Spleen (tissue), 11 donors: ENCODE results near the gene CNTROB. TPM values are rescaled to one million over a fixed set of nuclear protein-coding genes. Genes with fewer than 3 reads are reported as not detected.

Experiments
- DNase-seq: peaks from one replicate; pipeline ENCODE4 v3.0.0-alpha.2; 2020
- H3K27ac ChIP-seq, 8 donors: fragments of 200-600 bp; sonication (generic) in 7 of 8; 1 replicate in 4 of 8; 2 replicates in 4 of 8; pipeline versions ENCODE4 v1.5.0 to v1.8.0; 2016 to 2021; ENCODE audit warnings: inconsistent platforms in 4 of 8, mild to moderate bottlenecking in 4 of 8, moderate library complexity in 1 of 8
- H3K27me3 ChIP-seq, 7 donors: fragments of 200-600 bp; sonication (generic) in 6 of 7; replicated peaks in 1 of 7; 1 replicate in 4 of 7; 2 replicates in 3 of 7; pipeline versions ENCODE4 v1.5.0 to v1.8.0; 2016 to 2021; ENCODE audit warnings: inconsistent platforms in 3 of 7, mild to moderate bottlenecking in 1 of 7
- H3K36me3 ChIP-seq, 6 donors: fragments of 200-600 bp; sonication (generic) in 5 of 6; 1 replicate in 4 of 6; 2 replicates in 2 of 6; pipeline versions ENCODE4 v1.5.0 to v1.8.0; 2016 to 2021; ENCODE audit warnings: inconsistent platforms in 2 of 6
- H3K4me1 ChIP-seq, 6 donors: fragments of 200-600 bp; sonication (generic) in 5 of 6; 1 replicate in 3 of 6; 2 replicates in 3 of 6; pipeline versions ENCODE4 v1.5.0 to v1.8.0; 2016 to 2021; ENCODE audit warnings: inconsistent platforms in 3 of 6
- H3K4me3 ChIP-seq, 8 donors: fragments of 200-600 bp; sonication (generic) in 7 of 8; 1 replicate in 4 of 8; 2 replicates in 4 of 8; pipeline versions ENCODE4 v1.5.0 to v1.8.0; 2016 to 2021; ENCODE audit warnings: inconsistent platforms in 4 of 8, mild to moderate bottlenecking in 4 of 8, moderate library complexity in 2 of 8
- H3K9me3 ChIP-seq, 8 donors: fragments of 200-600 bp; sonication (generic) in 7 of 8; 1 replicate in 4 of 8; 2 replicates in 4 of 8; pipeline versions ENCODE4 v1.5.0 to v1.8.0; 2016 to 2021; ENCODE audit warnings: inconsistent platforms in 4 of 8
- POLR2A ChIP-seq, 3 donors: fragments of 450-650 bp; IDR thresholded peaks; one replicate each; pipeline ENCODE4 v1.5.1; 2017; ENCODE audit warnings: antibody characterized with exemption in 3 of 3, mild to moderate bottlenecking in 1 of 3
- POLR2AphosphoS5 ChIP-seq, 3 donors: sonication (generic); formaldehyde crosslinking; IDR thresholded peaks; one replicate each; pipeline ENCODE4 v1.5.1; 2017; ENCODE audit warnings: antibody characterized with exemption in 3 of 3
- WGBS, 5 donors: extraction: QIAGEN DNeasy Blood & Tissue Kit in 3 of 5; methylation state at CpG; one replicate each; pipeline versions ENCODE4 v1.1.5 to v1.1.7; 2013 to 2018; 5-methylcytosine and 5-hydroxymethylcytosine counted together
- intact Hi-C: fragments of 100-400 bp; cut with DNase I; formaldehyde crosslinking; loops from one replicate; pipeline ENCODE4 v1.15.0; 2023; ENCODE audit warnings: low total_unique reads
- polyA plus RNA-seq, 3 donors: library from polyadenylated mRNA; stranded (reverse); fragments of 200-250 nt; gene quantifications; one replicate each; pipeline ENCODE4 v1.2.1, GENCODE V29; 2013
- total RNA-seq, 7 donors: library from RNA; depleted of rRNA in 3 of 7; stranded (reverse); fragments of >200 nt in 3 of 7; fragmentation: NEBNext Ultra II Directional in 4 of 7; extraction: Animal tissue kit (Norgen Biotek cat#: 25700) in 4 of 7; gene quantifications; one replicate each; pipeline versions ENCODE4 v1.1.0 to v1.2.1, GENCODE V29; 2016 to 2021
- TF ChIP-seq, protein P1 (sequence below), 11 experiments: fragments of 200-600 bp in 7 of 11; fragments of 450-650 bp in 4 of 11; sonication (generic) in 4 of 11; IDR thresholded peaks in 8 of 11; conservative IDR thresholded peaks in 3 of 11; 1 replicate in 7 of 11; 2 replicates in 4 of 11; pipeline versions ENCODE4 v1.4.0 to v1.8.0; 2016 to 2021; ENCODE audit warnings: antibody characterized with exemption in 11 of 11, inconsistent platforms in 4 of 11, mild to moderate bottlenecking in 1 of 11
- donor health status: healthy with polysubstance abuse.
- donor health status: DM: no; HTN: no; CAD: no; lungs with moderate emphysema.
- donor health status: DM: no; HTN: no; CAD: no.
- donor health status: Bipolar disorder and iron deficiency.
- donor health status: healthy.
- donor health status: DM: no; HTN: no; CAD: no.
- donor health status: DM: yes; HTN: yes; CAD: no.

Gene CNTROB
- total and polyA plus RNA-seq, 10 donors = 19.6 to 27.1 (median 24.7) TPM

DNA sequence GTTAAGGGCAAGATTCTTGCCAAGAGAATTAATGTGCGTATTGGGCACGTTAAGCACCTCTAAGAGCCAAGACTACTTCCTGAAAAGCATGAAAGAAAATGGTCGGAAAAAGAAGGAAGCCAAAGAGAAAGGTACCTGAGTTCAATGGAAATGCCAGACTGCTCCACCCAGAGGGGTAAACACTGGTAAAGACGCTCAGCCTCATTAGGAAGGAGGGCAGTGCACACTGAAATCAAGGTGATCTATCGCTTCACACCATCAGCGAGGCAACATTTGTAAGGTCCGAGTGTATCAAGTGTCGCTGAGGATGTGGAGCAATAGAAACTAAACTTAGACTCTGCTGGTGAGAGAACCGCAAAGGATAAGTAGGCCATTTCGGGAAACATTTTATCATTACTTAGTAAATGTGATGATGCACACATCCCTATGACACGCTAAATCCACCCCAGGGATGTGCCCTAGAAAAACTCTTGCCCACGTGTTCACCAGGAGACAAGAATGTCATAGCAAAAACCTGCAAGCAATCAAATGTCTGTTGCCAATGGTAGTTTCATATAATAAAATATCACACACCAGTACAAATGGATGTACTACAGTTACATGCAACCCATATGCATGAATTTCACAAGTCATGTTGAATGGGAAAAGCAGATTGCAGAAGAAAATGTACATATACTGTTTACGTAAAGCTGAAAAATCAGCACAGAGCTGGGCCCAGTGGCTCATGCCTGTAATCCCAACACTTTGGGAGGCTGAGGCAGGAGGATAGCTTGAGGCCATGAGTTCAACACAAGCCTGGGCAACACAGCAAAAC is 23.6 kb downstream of the CNTROB start:
- TF ChIP-seq, protein P1, sequence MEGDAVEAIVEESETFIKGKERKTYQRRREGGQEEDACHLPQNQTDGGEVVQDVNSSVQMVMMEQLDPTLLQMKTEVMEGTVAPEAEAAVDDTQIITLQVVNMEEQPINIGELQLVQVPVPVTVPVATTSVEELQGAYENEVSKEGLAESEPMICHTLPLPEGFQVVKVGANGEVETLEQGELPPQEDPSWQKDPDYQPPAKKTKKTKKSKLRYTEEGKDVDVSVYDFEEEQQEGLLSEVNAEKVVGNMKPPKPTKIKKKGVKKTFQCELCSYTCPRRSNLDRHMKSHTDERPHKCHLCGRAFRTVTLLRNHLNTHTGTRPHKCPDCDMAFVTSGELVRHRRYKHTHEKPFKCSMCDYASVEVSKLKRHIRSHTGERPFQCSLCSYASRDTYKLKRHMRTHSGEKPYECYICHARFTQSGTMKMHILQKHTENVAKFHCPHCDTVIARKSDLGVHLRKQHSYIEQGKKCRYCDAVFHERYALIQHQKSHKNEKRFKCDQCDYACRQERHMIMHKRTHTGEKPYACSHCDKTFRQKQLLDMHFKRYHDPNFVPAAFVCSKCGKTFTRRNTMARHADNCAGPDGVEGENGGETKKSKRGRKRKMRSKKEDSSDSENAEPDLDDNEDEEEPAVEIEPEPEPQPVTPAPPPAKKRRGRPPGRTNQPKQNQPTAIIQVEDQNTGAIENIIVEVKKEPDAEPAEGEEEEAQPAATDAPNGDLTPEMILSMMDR (IDR thresholded peaks at IDR 0.05 in 8 of 11, conservative IDR thresholded peaks at IDR 0.05 in 3 of 11) = no peak
- no peak for TF ChIP-seq POLR2AphosphoS5 (IDR thresholded peaks at IDR 0.05)
- TF ChIP-seq POLR2A (IDR thresholded peaks at IDR 0.05) = no peak
- Histone ChIP-seq H3K27me3 (peaks cover 0 to 9% (median 3%) of the 10 kb centered on the region in 7 donors), H3K9me3 (no peaks in the 10 kb centered on the region), H3K36me3 (no peaks in the 10 kb centered on the region), H3K4me1 (peaks cover 0 to 23% (median 0%) of the 10 kb centered on the region in 6 donors), H3K4me3 (no peak overlapping the region), H3K27ac (no peak overlapping the region)
- no peak for DNase-seq
- intact Hi-C loops = no loop called here
- WGBS, 5 donors = 77 to 89% (median 79%) methylated on average over 13 of the region's 13 CpGs

DNA sequence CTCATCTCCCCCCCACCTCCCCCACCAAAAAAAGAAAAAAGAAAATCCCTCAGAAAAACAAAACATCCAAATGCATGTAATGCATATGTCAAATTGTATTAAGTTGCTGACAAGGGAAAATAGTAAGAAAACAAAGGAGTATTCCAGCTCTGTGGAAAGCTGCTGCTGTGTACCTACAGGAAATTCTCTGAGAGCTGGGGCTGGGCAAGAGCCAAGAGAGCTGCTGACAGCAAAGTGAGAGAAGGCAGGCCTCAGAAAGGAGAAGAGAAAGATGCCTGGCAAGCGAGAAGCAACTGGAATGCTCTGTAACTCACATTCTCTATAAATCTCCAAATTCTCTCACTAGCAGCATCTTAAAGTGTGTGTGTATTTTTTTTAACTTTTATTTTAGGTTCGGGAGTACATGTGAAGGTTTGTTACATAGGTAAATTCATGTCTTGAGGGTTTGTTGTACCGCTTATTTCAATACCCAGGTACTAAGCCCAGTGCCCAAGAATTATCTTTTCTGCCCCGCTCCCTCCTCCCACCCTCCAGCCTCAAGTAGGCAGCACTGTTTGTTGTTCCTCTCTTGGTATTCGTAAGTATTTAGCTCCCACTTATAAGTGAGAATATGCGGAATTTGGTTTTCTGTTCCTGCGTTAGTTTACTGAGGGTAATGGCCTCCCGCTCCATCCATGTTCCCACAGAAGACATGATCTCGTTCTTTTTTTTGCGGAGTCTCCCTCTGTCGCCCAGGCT is 24.4 kb downstream of the CNTROB start:
- H3K4me3 ChIP-seq = no peak overlapping the region
- TF ChIP-seq, protein P1 (IDR thresholded peaks at IDR 0.05 in 8 of 11, conservative IDR thresholded peaks at IDR 0.05 in 3 of 11) = no peak
- TF ChIP-seq POLR2A (IDR thresholded peaks at IDR 0.05) (no peak), POLR2AphosphoS5 (IDR thresholded peaks at IDR 0.05) (no peak)
- peaks cover 0 to 16% (median 5%) of the 10 kb centered on the region in 7 donors for H3K27me3 ChIP-seq
- no peak for DNase-seq
- H3K36me3 ChIP-seq = no peaks in the 10 kb centered on the region
- intact Hi-C loops = no loop called here
- H3K27ac ChIP-seq = no peak overlapping the region
- H3K4me1 ChIP-seq = peaks cover 0 to 17% (median 0%) of the 10 kb centered on the region in 6 donors
- WGBS, 5 donors = 74 to 91% (median 83%) methylated on average over 11 of the region's 11 CpGs
- no peaks in the 10 kb centered on the region for H3K9me3 ChIP-seq

DNA sequence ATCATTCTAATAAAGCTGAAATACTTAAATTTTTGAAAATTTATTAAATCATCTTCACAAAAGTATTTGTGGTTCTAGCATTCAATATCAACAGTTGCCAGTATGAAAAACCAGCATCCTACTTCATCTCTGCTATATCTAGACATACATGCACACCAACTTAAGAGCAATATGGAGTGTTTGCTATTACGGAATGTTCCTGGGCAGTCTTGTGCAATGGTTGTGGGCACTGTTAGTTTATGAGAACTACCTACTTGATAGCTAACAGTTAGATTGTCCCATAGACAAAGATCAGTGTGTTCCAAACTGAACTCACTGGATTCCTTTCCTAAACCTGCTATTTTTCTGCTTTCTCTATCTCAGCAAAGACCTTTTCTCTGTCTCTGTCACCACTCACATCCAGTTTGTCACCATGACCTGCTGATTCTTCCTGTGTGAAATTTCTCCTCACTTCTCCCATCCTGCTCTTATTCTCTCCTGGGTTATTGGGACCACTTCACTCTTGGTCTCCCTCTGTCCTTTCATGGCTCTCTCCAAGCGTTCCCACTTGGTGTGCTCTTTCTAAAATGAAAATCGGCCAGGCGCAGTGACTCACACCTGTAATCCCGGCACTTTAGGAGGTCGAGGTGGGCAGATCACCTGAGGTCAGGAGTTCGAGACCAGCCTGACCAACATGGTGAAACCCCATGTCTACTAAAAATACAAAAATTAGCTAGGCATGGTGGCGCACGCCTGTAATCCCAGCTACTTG is 27.7 kb downstream of the CNTROB start:
- WGBS, 5 donors = 82 to 93% (median 86%) methylated on average over 9 of the region's 9 CpGs
- H3K27ac ChIP-seq = peak overlapping the region in 4 of 8 donors; percentile 3 to 69 (median 56)
- intact Hi-C loops = no loop called here

More for the DNA sequence above, 27.7 kb downstream of the CNTROB start:
- no peaks in the 10 kb centered on the region for H3K36me3 ChIP-seq
- peaks cover 0 to 23% (median 5%) of the 10 kb centered on the region in 7 donors for H3K27me3 ChIP-seq
- H3K4me1 ChIP-seq = peaks cover 0 to 11% (median 0%) of the 10 kb centered on the region in 6 donors
- H3K9me3 ChIP-seq = no peaks in the 10 kb centered on the region
- DNase-seq = no peak
- H3K4me3 ChIP-seq = no peak overlapping the region
- no peak for TF ChIP-seq POLR2A (IDR thresholded peaks at IDR 0.05)
- no peak for TF ChIP-seq POLR2AphosphoS5 (IDR thresholded peaks at IDR 0.05)
- TF ChIP-seq, protein P1 (IDR thresholded peaks at IDR 0.05 in 8 of 11, conservative IDR thresholded peaks at IDR 0.05 in 3 of 11) = no peak
